RWPE1 (cell line): ENCODE measurements around the gene UPF3A.
A peak's percentile ranks its signal among the peaks of the same experiment; 100 is the strongest.

Experiments used
- CTCF ChIA-PET: fragments of 350-600 bp; sonication (Branson Sonifier 250); formaldehyde crosslinking; extraction: SDS; loops from one replicate; lab custom pipeline; 2021; lab: Yijun Ruan, JAX
- POLR2A ChIA-PET: fragments of 400-600 bp; formaldehyde crosslinking; extraction: SDS; loops from one replicate; lab custom pipeline; 2020; ENCODE audit warnings: antibody characterized with exemption; ENCODE audit not compliant: low non-redundant PET; lab: Yijun Ruan, JAX
- DNase-seq: peaks from one replicate; pipeline ENCODE4 v3.0.0; 2012; ENCODE audit warnings: low spot score
- H3K27ac ChIP-seq: fragments of 450-650 bp; 2 replicates; pipeline ENCODE4 v1.5.1; 2017
- CTCF ChIP-seq: fragments of 450-650 bp; conservative IDR thresholded peaks from 2 replicates; pipeline ENCODE4 v1.5.1; 2017; ENCODE audit warnings: low read depth, mild to moderate bottlenecking

Gene UPF3A, protein sequence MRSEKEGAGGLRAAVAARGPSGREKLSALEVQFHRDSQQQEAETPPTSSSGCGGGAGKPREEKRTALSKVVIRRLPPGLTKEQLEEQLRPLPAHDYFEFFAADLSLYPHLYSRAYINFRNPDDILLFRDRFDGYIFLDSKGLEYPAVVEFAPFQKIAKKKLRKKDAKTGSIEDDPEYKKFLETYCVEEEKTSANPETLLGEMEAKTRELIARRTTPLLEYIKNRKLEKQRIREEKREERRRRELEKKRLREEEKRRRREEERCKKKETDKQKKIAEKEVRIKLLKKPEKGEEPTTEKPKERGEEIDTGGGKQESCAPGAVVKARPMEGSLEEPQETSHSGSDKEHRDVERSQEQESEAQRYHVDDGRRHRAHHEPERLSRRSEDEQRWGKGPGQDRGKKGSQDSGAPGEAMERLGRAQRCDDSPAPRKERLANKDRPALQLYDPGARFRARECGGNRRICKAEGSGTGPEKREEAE

DNA sequence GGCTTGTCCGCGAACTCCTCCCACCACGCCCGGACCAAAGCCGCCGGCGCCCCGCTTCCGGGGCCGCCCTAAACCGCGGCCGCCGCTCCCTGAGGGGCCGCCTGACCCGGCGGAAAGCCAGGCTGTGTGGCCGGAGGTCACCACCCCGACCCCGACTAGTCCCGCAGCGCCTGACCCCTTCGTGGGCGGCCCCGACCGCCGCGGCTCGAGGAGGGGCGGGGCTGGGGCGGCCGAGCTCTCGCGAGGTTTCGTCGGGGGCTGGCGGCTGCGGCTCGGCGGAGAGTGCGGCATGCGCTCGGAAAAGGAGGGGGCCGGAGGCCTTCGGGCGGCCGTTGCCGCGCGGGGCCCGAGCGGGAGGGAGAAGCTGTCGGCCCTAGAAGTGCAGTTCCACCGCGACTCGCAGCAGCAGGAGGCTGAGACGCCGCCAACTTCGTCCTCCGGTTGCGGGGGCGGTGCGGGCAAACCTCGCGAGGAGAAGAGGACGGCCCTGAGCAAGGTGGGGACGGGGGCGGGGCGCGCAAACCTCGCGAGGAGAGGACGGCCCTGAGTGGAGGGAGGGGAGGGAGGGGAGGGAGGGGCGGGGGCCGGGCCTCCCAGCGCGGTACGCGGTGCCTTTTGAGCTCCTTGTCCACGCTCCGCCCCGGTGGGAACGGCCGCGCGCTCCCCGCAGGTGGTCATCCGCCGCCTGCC is at the start of gene UPF3A:
Gene UPF3A, plus strand, starts transcription at position 251 of the 690 bp plus-strand sequence. Its CDS starts 39 bp downstream, at position 290.
- TF ChIP-seq CTCF: no peak
- ChIA-PET CTCF (interaction anchor here (0.7 kb wide), 1 partner anchor 114 kb away, joined by 3 read pairs; no protein-coding TSS in a partner anchor), POLR2A (interaction anchor here (0.7 kb wide), 1 partner anchor 32 kb away, joined by 12 read pairs; no protein-coding TSS in a partner anchor)
- peak within 1 kb of the TSS; percentile 99 for H3K27ac ChIP-seq
- DNase-seq: peak; percentile 87

DNA sequence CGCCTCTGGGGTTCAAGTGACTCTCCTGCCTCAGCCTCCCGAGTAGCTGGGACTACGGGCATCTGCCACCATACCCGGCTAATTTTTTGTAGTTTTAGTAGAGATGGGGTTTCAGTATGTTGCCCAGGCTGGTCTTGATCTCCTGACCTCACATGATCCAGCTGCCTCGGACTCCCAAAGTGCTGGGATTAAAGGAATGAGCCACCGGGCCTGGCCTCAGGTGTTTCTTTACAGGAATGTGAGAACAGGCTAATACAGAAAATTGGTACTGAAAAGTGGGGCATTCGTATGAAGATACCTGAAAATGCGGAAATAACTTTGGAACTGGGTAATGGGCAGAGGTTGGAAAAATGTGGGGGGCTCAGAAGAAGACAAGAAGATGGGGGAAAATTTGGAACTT is 49.5 kb upstream of the UPF3A start:
- no peak for DNase-seq
- TF ChIP-seq CTCF: no peak
- CTCF ChIA-PET: no interaction called here
- no peak overlapping the region for H3K27ac ChIP-seq
- POLR2A ChIA-PET: no interaction called here

GRCh38 chr13:114234266-114234644 is 47.1 kb upstream of the UPF3A start:
- peak overlapping the region; percentile 93 for H3K27ac ChIP-seq
- no peak for DNase-seq
- ChIA-PET CTCF (no interaction called here), POLR2A (no interaction called here)
- TF ChIP-seq CTCF: no peak

- ChIA-PET CTCF (interaction anchor here (0.6 to 0.7 kb wide), 3 partner anchors 10 to 76 kb away, joined by 3 read pairs; no protein-coding TSS in a partner anchor), POLR2A (interaction anchor here (0.5 kb wide), 1 partner anchor 36 kb away, joined by 4 read pairs; no protein-coding TSS in a partner anchor)
- H3K27ac ChIP-seq: peak within 1 kb of the TSS; percentile 93
- peak; percentile 96 for DNase-seq
- no peak for TF ChIP-seq CTCF
Observed at GRCh38 chr13:114234645-114235421, 46.6 kb upstream of the UPF3A start, which contains the start of gene CDC16. TSS of gene CDC16 (plus strand) at chr13:114234897. CDS start at chr13:114235085, 188 bp downstream.

- H3K27ac ChIP-seq: peak overlapping the region; percentile 59
- CTCF ChIA-PET: interaction anchor here (0.6 to 0.9 kb wide), 3 partner anchors 9 to 288 kb away, joined by 3 read pairs; no protein-coding TSS in a partner anchor
- DNase-seq: no peak
- POLR2A ChIA-PET: interaction anchor here (0.5 kb wide), 1 partner anchor 35 kb away, joined by 4 read pairs; no protein-coding TSS in a partner anchor
- TF ChIP-seq CTCF: no peak
Observed at GRCh38 chr13:114235697-114236096, 45.7 kb upstream of the UPF3A start.
